HCT116 (cell line): ENCODE data around the gene CD164. TPM values are rescaled to one million over a fixed set of nuclear protein-coding genes. Genes with fewer than 3 reads are reported as not detected.

ENCODE experiments used
- ATAC-seq: fragments of 200-7000 bp; cut with Tn5 transposase; 2 replicates; pipeline ENCODE4 v1.9.1; 2020; ENCODE audit warnings: mild to moderate bottlenecking, moderate library complexity
- BruUV-seq: library from RNA; stranded (reverse); fragments of 400-500 nt; replicated peaks from 2 replicates; lab custom pipeline; 2021; lab: Mats Ljungman, UMichigan
- CTCF ChIA-PET: fragments of 300-600 bp; sonication (Branson Sonifier 250); formaldehyde crosslinking; loops from one replicate; lab custom pipeline; 2021; ENCODE audit warnings: antibody characterized with exemption; lab: Charles Lee
- POLR2A ChIA-PET: fragments of 300-600, 350-600 bp; sonication (Branson Sonifier 250); formaldehyde crosslinking; loops from one replicate; lab custom pipeline; 2021; ENCODE audit warnings: antibody characterized with exemption; lab: Charles Lee
- RAD21 ChIA-PET, 2 experiments: fragments of 300-600 bp; sonication (Branson Sonifier 250); formaldehyde crosslinking; loops; one replicate each; lab custom pipeline; 2023; ENCODE audit warnings: low total read pairs in 2 of 2; ENCODE audit not compliant: uncharacterized antibody in 2 of 2, unreplicated experiment in 2 of 2, low non-redundant PET in 1 of 2; lab: Charles Lee
- DNase-seq: peaks from one replicate; pipeline ENCODE4 v3.0.0-alpha.2; 2010; ENCODE audit warnings: low read depth, low spot score
- H2AFZ ChIP-seq: fragments of 200-600 bp; shearing (Covaris generic), sonication (generic); 2 replicates; pipeline ENCODE4 v1.6.1; 2017; ENCODE audit warnings: low read depth, mixed run types, mixed read lengths, antibody characterized with exemption, low read length; ENCODE audit not compliant: poor library complexity, severe bottlenecking
- H3K27ac ChIP-seq: 2 replicates; pipeline ENCODE4 v1.5.1; 2012; ENCODE audit warnings: low read depth, low read length
- H3K27me3 ChIP-seq: fragments of 200-600 bp; sonication (generic); 2 replicates; pipeline ENCODE4 v1.6.1; 2016; ENCODE audit warnings: mixed run types, low read length, mixed read lengths; ENCODE audit not compliant: insufficient read depth
- H3K36me3 ChIP-seq, 2 experiments: fragments of 200-500 bp in 1 of 2; fragments of 200-600 bp in 1 of 2; sonication (Bioruptor generic) in 1 of 2; sonication (generic) in 1 of 2; 2 replicates each; pipeline versions ENCODE4 v1.5.1 to v1.6.1; 2014 to 2016; ENCODE audit warnings: low read length in 2 of 2, inconsistent platforms in 1 of 2, mixed read lengths in 1 of 2, mixed run types in 1 of 2; ENCODE audit not compliant: insufficient read depth in 2 of 2, control insufficient read depth in 1 of 2
- H3K4me1 ChIP-seq, 2 experiments: fragments of 200-600 bp in 1 of 2; sonication (generic) in 1 of 2; 2 replicates each; pipeline versions ENCODE4 v1.5.1 to v1.6.1; 2012 to 2017; ENCODE audit warnings: low read length in 2 of 2, inconsistent platforms in 1 of 2, mild to moderate bottlenecking in 1 of 2, mixed read lengths in 1 of 2, mixed run types in 1 of 2, moderate library complexity in 1 of 2; ENCODE audit not compliant: insufficient read depth in 2 of 2, control insufficient read depth in 1 of 2
- H3K4me2 ChIP-seq: fragments of 200-600 bp; sonication (generic); 2 replicates; pipeline ENCODE4 v1.6.1; 2017; ENCODE audit warnings: mixed run types, low read length, mixed read lengths
- H3K4me3 ChIP-seq, 2 experiments: fragments of 200-600 bp in 1 of 2; sonication (generic) in 1 of 2; replicated peaks in 1 of 2; 2 replicates each; pipeline ENCODE4 v1.5.1; 2011 to 2016; ENCODE audit warnings: low read length in 2 of 2, control low read depth in 1 of 2, low read depth in 1 of 2, mild to moderate bottlenecking in 1 of 2, mixed read lengths in 1 of 2, mixed run types in 1 of 2
- H3K79me2 ChIP-seq: fragments of 200-600 bp; sonication (generic); 2 replicates; pipeline ENCODE4 v1.6.1; 2017; ENCODE audit warnings: mild to moderate bottlenecking, mixed run types, low read length, moderate library complexity, mixed read lengths; ENCODE audit not compliant: insufficient read depth
- H3K9ac ChIP-seq: fragments of 200-600 bp; sonication (generic); 2 replicates; pipeline ENCODE4 v1.6.1; 2016; ENCODE audit warnings: low read length, mixed read lengths
- H3K9me2 ChIP-seq: fragments of 200-600 bp; sonication (generic), shearing (Covaris generic); 2 replicates; pipeline ENCODE4 v1.6.1; 2017; ENCODE audit warnings: mixed run types, mild to moderate bottlenecking, moderate library complexity; ENCODE audit not compliant: insufficient read depth
- H3K9me3 ChIP-seq, 2 experiments: fragments of 200-500 bp in 1 of 2; fragments of 200-600 bp in 1 of 2; sonication (Bioruptor generic) in 1 of 2; sonication (generic) in 1 of 2; 2 replicates each; pipeline ENCODE4 v1.6.1; 2014 to 2017; ENCODE audit warnings: low read length in 2 of 2, mixed read lengths in 2 of 2, inconsistent platforms in 1 of 2, low read depth in 1 of 2, mild to moderate bottlenecking in 1 of 2, mixed run types in 1 of 2, moderate library complexity in 1 of 2; ENCODE audit not compliant: control insufficient read depth in 1 of 2, insufficient read depth in 1 of 2
- H4K20me1 ChIP-seq: fragments of 200-600 bp; sonication (generic), shearing (Covaris generic); 2 replicates; pipeline ENCODE4 v1.6.1; 2017; ENCODE audit warnings: mixed run types, mild to moderate bottlenecking, moderate library complexity; ENCODE audit not compliant: insufficient read depth
- CEBPB ChIP-seq: IDR thresholded peaks from 2 replicates; pipeline ENCODE4 v1.6.1; 2012; ENCODE audit warnings: low read depth
- EZH2 ChIP-seq: fragments of 200-600 bp; sonication (generic); IDR thresholded peaks from 2 replicates; pipeline ENCODE4 v1.6.1; 2017; ENCODE audit warnings: antibody characterized with exemption, mixed run types
- EZH2phosphoT487 ChIP-seq: fragments of 200-600 bp; IDR thresholded peaks from 2 replicates; pipeline ENCODE4 v1.6.1; 2018; ENCODE audit warnings: antibody characterized with exemption, borderline replicate concordance
- FOSL1 ChIP-seq: IDR thresholded peaks from 2 replicates; pipeline ENCODE4 v1.6.1; 2012; ENCODE audit warnings: low read depth
- MAX ChIP-seq: IDR thresholded peaks from 2 replicates; pipeline ENCODE4 v1.6.1; 2012
- SRF ChIP-seq: IDR thresholded peaks from 2 replicates; pipeline ENCODE4 v1.6.1; 2012; ENCODE audit warnings: low read depth
- TCF7L2 ChIP-seq: IDR thresholded peaks from 2 replicates; pipeline ENCODE4 v1.7.0; 2011; ENCODE audit warnings: borderline replicate concordance, inconsistent platforms; ENCODE audit not compliant: insufficient read depth, insufficient read length; ENCODE audit errors: extremely low read depth
- YY1 ChIP-seq: IDR thresholded peaks from 2 replicates; pipeline ENCODE4 v1.6.1; 2011; ENCODE audit warnings: low read length, low read depth, moderate library complexity, mild to moderate bottlenecking; ENCODE audit not compliant: insufficient replicate concordance; ENCODE audit errors: extremely low read depth
- ZBTB33 ChIP-seq: IDR thresholded peaks from 2 replicates; pipeline ENCODE4 v1.6.1; 2011; ENCODE audit warnings: mild to moderate bottlenecking, low read length, moderate library complexity; ENCODE audit not compliant: insufficient replicate concordance; ENCODE audit errors: extremely low read depth
- ZNF274 ChIP-seq: fragments of 200-500 bp; sonication (Bioruptor generic); IDR thresholded peaks from 2 replicates; pipeline ENCODE4 v1.6.1; 2014; ENCODE audit warnings: mild to moderate bottlenecking, low read depth, low read length, inconsistent platforms
- intact Hi-C: fragments of 100-400 bp; cut with micrococcal nuclease; formaldehyde crosslinking; loops from 2 replicates; pipeline ENCODE4 v1.10.0; 2022
- total RNA-seq: library from RNA; stranded (reverse); gene quantifications from one replicate; pipeline ENCODE4 v1.2.1, GENCODE V29; 2021; ENCODE audit not compliant: unreplicated experiment

Gene CD164
- total RNA-seq, 1 experiment from 2014 or later = 171 TPM

GRCh38 chr6:109342506-109342905 is 39.8 kb downstream of the CD164 start (continued):
- TF ChIP-seq EZH2phosphoT487 = no peak

GRCh38 chr6:109340811-109341210 is 41.5 kb downstream of the CD164 start:
- H3K27me3 ChIP-seq = no peaks in the 10 kb centered on the region
- no TSS peak for BruUV-seq
- ChIA-PET RAD21 (no interaction called here), CTCF (no interaction called here), POLR2A (no interaction called here)
- H3K9me2 ChIP-seq = no peaks in the 10 kb centered on the region
- no peak overlapping the region for H3K4me3 ChIP-seq
- H4K20me1 ChIP-seq = no peaks in the 10 kb centered on the region
- H3K4me1 ChIP-seq = peaks cover 8 to 16% of the 10 kb centered on the region in 2 experiments; a peak in 3 of 4 replicates
- no peaks in the 10 kb centered on the region for H3K36me3 ChIP-seq
- intact Hi-C loops = no loop called here
- ATAC-seq = no peak
- H3K4me2 ChIP-seq = no peak overlapping the region
- H3K9me3 ChIP-seq = no peaks in the 10 kb centered on the region
- H3K27ac ChIP-seq = no peak overlapping the region
- TF ChIP-seq EZH2phosphoT487 = no peak
- TF ChIP-seq MAX = no peak
- no peak for TF ChIP-seq ZNF274
- TF ChIP-seq EZH2 = no peak
- no peak for TF ChIP-seq YY1
- no peak for TF ChIP-seq FOSL1
- H3K79me2 ChIP-seq = no peaks in the 10 kb centered on the region
- H2AFZ ChIP-seq = no peak overlapping the region
- no peak for DNase-seq
- H3K9ac ChIP-seq = no peak overlapping the region

- H3K79me2 ChIP-seq = no peaks in the 10 kb centered on the region
- BruUV-seq = no TSS peak
- H3K4me3 ChIP-seq = no peak overlapping the region
- H3K36me3 ChIP-seq = no peaks in the 10 kb centered on the region
- POLR2A ChIA-PET = no interaction called here
- no peak overlapping the region for H3K27ac ChIP-seq
- DNase-seq = no peak
- H3K9ac ChIP-seq = no peak overlapping the region
- H3K9me3 ChIP-seq = no peaks in the 10 kb centered on the region
- no peaks in the 10 kb centered on the region for H3K9me2 ChIP-seq
- H4K20me1 ChIP-seq = no peaks in the 10 kb centered on the region
- no peaks in the 10 kb centered on the region for H3K27me3 ChIP-seq
- no peak overlapping the region for H3K4me2 ChIP-seq
- CTCF ChIA-PET = no interaction called here
- peaks cover 8 to 16% of the 10 kb centered on the region in 2 experiments; a peak in 3 of 4 replicates for H3K4me1 ChIP-seq
- H2AFZ ChIP-seq = no peak overlapping the region
- RAD21 ChIA-PET = no interaction called here
- intact Hi-C loops = no loop called here
- ATAC-seq = no peak
- no peak for TF ChIP-seq ZBTB33
- TF ChIP-seq FOSL1 = no peak
- no peak for TF ChIP-seq SRF
- TF ChIP-seq TCF7L2 = no peak
- TF ChIP-seq CEBPB = no peak
- TF ChIP-seq ZNF274 = no peak
These were observed 42.2 kb downstream of the CD164 start for GRCh38 chr6:109339906-109340678.
